ENCODE measurements around the gene LRRFIP2.
A peak's percentile ranks its signal among the peaks of the same experiment; 100 is the strongest.

Gene LRRFIP2

DNA sequence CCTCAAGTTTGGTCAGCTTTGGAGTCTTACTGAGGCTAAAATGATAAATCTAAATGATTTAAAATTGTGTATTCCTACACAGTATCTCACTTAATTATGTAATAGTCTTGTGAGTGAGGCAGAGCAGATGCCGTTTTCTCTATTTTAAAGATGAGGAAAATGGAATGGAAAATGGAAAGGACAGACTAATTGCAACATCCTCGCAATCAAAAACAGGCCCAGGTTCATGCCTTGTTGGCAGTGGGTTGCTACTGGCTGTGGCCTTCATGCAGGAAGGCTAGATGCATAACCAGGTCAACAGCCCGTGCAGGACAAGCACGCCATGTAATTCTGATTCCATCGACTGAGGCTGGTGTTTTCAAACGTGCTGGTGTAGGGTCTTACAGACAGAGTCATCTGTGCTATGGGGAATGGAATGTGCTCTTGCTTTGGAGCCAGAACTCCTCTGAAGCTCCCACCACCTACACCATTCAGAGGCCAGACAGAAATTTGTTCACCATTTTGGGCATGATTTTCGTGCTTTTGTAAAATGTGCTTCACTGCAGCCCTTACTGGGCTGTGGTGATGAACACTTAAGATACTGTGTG, 143.2 kb downstream of the LRRFIP2 start:
- FAIRE-seq (no peak), DNase-seq (ENCODE audit: insufficient read length, low spot score) (no peak)

DNA sequence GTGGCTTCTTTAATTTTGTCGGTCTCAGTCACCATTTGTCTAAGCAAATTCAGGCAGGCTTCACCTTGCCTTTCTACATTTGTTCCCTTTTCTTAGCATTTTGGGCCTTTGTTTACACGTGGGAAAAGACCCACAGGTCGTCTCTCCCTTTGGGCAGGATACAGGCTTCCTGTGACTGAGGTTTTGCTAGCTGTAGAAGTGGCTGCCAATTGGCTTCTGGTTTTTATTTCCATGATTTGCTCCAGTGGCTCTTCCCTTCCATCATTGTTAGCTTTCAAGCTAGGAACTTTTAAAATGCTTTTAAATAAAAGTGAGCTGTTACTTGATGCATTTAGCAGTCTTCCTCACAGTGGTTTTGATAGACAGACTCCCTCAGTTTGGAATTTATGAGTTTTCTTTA, 143.8 kb downstream of the LRRFIP2 start:
- DNase-seq (ENCODE audit: insufficient read length, low spot score) (no peak), FAIRE-seq (no peak)

DNA sequence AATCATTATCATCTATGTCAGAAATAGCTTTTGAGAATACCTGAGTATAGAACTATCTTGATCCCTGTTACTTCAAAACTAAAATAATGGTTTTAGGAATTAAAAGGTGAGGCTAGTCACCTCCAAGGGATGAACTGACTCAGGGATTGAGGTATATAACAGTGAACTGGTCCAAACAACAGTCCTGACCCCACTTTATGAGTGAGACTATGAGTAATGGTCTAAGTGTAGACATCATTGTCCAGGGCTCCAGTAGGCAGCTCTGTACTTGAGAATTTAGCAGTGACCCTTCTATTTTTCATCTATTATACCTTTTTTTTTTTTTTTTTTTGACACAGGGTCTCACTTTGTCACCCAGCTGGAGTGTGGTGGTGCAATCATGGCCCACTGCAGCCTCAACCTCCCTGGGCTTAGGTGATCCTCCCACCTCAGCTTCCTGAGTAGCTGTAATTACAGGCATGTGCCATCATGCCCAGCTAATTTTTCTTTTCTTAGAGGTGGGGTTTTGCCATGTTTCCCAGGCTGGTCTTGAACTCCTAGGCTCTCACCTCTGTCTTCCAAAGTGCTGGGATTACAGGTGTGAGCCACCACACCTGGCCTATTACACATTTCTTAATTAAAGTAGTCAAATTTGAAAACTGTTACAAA, 144.7 kb downstream of the LRRFIP2 start:
- DNase-seq (ENCODE audit: insufficient read length, low spot score) (no peak), FAIRE-seq (no peak)

- no peak for DNase-seq (ENCODE audit: insufficient read length, low spot score)
- no peak for FAIRE-seq
Observed at GRCh38 chr3:37029111-37029510, 145.3 kb downstream of the LRRFIP2 start.

GRCh38 chr3:37028329-37028728, 146.1 kb downstream of the LRRFIP2 start:
- FAIRE-seq (no peak), DNase-seq (ENCODE audit: insufficient read length, low spot score) (no peak)

GRCh38 chr3:37026851-37027250, 147.5 kb downstream of the LRRFIP2 start:
- DNase-seq (ENCODE audit: insufficient read length, low spot score) = no peak
- FAIRE-seq = no peak

DNA sequence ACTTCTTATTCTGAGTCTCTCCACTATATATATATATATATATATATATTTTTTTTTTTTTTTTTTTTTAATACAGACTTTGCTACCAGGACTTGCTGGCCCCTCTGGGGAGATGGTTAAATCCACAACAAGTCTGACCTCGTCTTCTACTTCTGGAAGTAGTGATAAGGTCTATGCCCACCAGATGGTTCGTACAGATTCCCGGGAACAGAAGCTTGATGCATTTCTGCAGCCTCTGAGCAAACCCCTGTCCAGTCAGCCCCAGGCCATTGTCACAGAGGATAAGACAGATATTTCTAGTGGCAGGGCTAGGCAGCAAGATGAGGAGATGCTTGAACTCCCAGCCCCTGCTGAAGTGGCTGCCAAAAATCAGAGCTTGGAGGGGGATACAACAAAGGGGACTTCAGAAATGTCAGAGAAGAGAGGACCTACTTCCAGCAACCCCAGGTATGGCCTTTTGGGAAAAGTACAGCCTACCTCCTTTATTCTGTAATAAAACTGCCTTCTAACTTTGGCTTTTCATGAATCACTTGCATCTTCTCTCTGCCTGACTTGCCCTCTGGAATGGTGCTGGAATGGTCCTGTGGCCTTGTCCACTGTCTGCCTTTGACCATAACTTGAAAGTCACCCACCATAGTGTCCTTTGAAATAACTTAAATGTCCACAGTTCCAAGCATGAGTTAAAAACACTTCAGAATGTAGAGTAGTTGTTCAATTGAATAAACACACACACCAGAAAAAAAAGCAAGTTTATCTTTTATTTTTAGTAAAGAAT, 148.6 kb downstream of the LRRFIP2 start:
- no peak for FAIRE-seq
- no peak for DNase-seq (ENCODE audit: insufficient read length, low spot score)

DNA sequence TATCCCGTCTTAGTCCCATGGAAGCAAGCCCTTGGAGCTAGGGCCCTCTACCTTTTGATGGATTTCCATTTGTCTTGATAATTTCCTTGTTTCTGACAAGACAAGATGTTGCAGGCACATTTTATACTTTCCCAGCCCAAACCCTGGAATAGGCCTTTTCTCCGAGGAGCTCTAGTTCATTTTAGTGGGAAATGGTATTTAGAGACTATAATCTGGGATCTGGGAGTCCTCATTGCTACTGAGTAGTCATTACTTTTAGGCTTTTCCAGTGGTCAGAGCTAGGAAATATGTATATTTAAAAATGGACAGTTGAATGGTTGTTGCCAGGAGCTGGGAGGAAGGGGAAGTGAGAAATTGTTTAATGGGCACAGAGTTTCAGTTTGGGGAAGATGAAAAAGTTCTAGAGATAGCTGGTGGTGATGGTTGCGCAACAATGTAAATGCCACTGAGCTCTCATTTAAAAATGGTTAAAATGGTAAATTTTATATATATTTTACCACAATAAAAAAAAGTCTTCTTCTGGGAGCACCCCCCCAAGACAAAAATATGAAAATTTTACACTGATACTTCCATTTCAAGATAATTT, 149.5 kb downstream of the LRRFIP2 start:
- FAIRE-seq (peak; percentile 35), DNase-seq (ENCODE audit: insufficient read length, low spot score) (no peak)

- DNase-seq (ENCODE audit: insufficient read length, low spot score) (no peak), FAIRE-seq (peak; percentile 70)
Observed at GRCh38 chr3:37024092-37024491, 150.3 kb downstream of the LRRFIP2 start.

DNA sequence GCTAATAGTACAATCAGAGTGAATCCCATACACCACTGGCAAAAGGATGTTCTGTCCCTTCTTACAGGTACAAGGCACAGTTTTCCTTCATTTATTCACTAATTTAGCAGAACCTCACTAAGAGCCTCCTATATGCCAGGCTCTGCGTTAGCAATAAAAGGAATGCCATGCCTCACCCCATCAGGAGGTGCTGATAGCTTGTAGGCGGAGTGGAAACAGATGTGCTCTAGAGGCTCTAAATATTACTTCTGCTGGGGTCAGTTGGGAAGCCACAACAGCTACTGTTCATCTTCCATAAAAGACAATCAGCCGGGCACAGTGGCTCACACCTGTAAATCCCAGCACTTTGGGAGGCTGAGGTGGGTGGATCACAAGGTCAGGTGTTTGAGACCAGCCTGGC, 156.7 kb downstream of the LRRFIP2 start:
- FAIRE-seq (no peak), DNase-seq (ENCODE audit: insufficient read length, low spot score) (no peak)

DNA sequence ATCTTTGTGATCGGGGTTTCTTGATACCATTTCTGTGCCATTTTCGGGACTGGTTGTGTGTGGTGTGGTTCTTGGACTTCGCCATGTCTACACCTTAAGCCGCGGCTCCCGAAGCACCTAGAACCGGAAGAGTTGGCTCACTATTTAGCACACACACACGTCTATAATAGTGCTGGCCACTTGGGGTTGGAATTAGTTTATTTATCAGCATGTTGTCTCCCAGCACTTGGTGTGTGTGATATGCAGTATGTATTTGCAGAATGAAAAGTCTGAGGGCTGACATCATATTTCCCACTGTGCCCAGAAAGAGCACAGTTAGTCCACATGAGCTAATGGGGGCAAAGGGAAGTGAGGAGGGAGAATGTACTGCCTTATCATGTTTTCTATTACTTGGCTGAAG, 157.5 kb downstream of the LRRFIP2 start:
- no peak for DNase-seq (ENCODE audit: insufficient read length, low spot score)
- FAIRE-seq = no peak

GRCh38 chr3:37015642-37016041, 158.7 kb downstream of the LRRFIP2 start:
- no peak for DNase-seq (ENCODE audit: insufficient read length, low spot score)
- no peak for FAIRE-seq

DNA sequence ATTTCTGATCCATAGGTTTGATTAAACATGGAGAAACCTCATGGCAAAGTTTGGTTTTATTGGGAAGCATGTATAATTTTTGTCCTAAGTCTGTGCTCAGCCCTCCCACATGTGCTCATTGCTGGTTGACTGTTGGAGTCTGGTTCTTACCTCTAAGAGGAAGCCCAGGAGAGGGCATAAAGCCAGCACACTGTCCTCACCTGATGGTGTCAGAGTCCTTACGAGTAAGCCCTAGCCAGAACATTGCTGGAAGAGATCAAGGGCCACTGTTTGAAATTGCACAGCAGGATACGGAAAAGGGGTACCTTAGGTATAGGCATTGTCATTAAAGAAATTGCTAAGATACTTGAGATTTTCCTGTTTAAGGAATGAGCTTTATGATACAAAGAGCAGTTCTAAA, 159.8 kb downstream of the LRRFIP2 start:
- FAIRE-seq = no peak
- DNase-seq (ENCODE audit: insufficient read length, low spot score) = no peak

Measured in GM19239 (cell line).